Type B pancreatic cell (in vitro differentiated cells): Measurements from ENCODE around the gene ENPP7. TPM values are rescaled to one million over a fixed set of nuclear protein-coding genes. Genes with fewer than 3 reads are reported as not detected.

Experiments used
- DNase-seq: peaks from one replicate; pipeline ENCODE4 v3.0.0; 2021; ENCODE audit warnings: mixed read lengths; ENCODE audit not compliant: unreplicated experiment; ENCODE audit errors: extremely low spot score
- H3K27ac Mint-ChIP-seq: 2 replicates; pipeline ENCODE4 v1.8.0; 2021; ENCODE audit warnings: mild to moderate bottlenecking, mixed read lengths
- H3K27me3 Mint-ChIP-seq: 2 replicates; pipeline ENCODE4 v1.8.0; 2021; ENCODE audit warnings: mixed read lengths
- H3K36me3 Mint-ChIP-seq: 2 replicates; pipeline ENCODE4 v1.8.0; 2021; ENCODE audit warnings: mixed read lengths
- H3K4me1 Mint-ChIP-seq: one replicate; pipeline ENCODE4 v1.8.0; 2021; ENCODE audit warnings: mixed read lengths; ENCODE audit not compliant: unreplicated experiment
- H3K4me3 Mint-ChIP-seq: 2 replicates; pipeline ENCODE4 v1.8.0; 2021; ENCODE audit warnings: mild to moderate bottlenecking, mixed read lengths
- H3K9me3 Mint-ChIP-seq: 2 replicates; pipeline ENCODE4 v1.8.0; 2021; ENCODE audit warnings: mixed read lengths
- total RNA-seq: library from RNA; stranded (reverse); gene quantifications from 2 replicates; pipeline ENCODE4 v1.2.1, GENCODE V29; 2021; ENCODE audit warnings: low replicate concordance
- TF ChIP-seq, protein P1 (sequence below): fragments of 200-600 bp; sonication (generic); conservative IDR thresholded peaks from 2 replicates; pipeline ENCODE4 v1.5.0; 2021; ENCODE audit warnings: antibody characterized with exemption, mild to moderate bottlenecking

ENPP7 gene
- total RNA-seq, 1 donor from 2014 or later = 5.3 TPM

GRCh38 chr17:79721993-79722671, 8.6 kb upstream of the ENPP7 start:
- Mint-ChIP-seq H3K27ac (no peak overlapping the region), H3K4me1 (peaks cover 17% of the 10 kb centered on the region)

DNA sequence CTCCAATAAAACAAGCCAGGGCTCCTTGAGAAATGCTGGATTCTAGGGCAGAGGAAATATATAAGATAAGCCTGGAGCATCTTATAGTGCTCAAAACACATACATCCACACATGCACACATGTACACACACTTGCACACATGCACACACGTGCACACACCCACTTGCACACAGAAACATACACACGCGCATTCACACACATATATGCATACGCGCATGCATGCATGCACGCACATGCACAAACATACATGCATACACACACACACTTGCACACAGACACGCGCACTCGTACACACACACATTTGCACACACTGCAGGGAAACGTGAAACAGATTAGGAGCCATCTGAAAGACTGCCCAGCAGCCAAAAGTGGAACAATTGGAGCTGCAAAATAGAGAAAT, 8.0 kb upstream of the ENPP7 start:
- H3K27me3 Mint-ChIP-seq = peaks cover 5% of the 10 kb centered on the region
- no peaks in the 10 kb centered on the region for H3K9me3 Mint-ChIP-seq
- H3K4me1 Mint-ChIP-seq = peaks cover 17% of the 10 kb centered on the region
- TF ChIP-seq, protein P1, sequence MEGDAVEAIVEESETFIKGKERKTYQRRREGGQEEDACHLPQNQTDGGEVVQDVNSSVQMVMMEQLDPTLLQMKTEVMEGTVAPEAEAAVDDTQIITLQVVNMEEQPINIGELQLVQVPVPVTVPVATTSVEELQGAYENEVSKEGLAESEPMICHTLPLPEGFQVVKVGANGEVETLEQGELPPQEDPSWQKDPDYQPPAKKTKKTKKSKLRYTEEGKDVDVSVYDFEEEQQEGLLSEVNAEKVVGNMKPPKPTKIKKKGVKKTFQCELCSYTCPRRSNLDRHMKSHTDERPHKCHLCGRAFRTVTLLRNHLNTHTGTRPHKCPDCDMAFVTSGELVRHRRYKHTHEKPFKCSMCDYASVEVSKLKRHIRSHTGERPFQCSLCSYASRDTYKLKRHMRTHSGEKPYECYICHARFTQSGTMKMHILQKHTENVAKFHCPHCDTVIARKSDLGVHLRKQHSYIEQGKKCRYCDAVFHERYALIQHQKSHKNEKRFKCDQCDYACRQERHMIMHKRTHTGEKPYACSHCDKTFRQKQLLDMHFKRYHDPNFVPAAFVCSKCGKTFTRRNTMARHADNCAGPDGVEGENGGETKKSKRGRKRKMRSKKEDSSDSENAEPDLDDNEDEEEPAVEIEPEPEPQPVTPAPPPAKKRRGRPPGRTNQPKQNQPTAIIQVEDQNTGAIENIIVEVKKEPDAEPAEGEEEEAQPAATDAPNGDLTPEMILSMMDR = no peak
- H3K27ac Mint-ChIP-seq = no peak overlapping the region
- DNase-seq = no peak
- no peak overlapping the region for H3K4me3 Mint-ChIP-seq
- no peaks in the 10 kb centered on the region for H3K36me3 Mint-ChIP-seq

More at GRCh38 chr17:79721993-79722671, 8.6 kb upstream of the ENPP7 start:
- Mint-ChIP-seq H3K9me3 (no peaks in the 10 kb centered on the region), H3K27me3 (peaks cover 5% of the 10 kb centered on the region), H3K4me3 (no peak overlapping the region), H3K36me3 (no peaks in the 10 kb centered on the region)
- TF ChIP-seq, protein P1 = peak; percentile 69
- DNase-seq = no peak

DNA sequence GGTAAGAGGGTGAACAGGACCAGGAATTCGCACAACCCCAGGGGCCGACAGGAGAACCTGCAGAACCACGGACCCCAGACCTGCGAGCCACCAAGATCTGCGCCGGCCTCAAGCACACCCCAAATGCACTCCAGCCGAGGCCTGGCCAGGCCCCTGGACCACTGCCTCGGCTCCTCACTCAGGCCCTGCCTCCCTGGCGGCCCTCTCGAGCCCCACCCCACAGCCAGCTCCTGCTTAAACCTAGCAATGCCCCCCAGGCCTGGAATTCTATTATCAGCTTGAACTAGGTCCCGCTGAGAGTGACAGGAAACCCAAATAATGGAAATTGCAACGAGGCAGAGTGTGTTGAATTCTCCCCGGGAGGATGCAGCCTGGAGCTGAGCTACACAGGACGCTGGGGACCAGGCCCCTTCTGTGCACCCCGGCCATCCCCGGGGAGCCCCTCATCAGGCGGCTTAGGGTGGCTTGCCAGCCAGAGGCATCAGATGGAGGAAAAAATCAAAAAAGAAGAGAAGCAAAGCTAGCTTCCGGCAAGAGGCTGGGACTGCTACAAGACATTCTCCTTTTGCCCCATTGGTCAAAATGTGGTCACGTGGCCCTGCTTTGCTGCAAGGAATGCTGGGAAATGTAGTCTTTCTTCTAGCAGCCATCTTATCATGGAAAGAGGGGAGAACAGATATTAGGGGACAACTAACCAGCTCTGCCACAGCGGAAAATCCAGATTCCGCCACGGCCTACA, 2.4 kb upstream of the ENPP7 start:
- Mint-ChIP-seq H3K27ac (peak overlapping the region; percentile 53), H3K4me3 (peak overlapping the region; percentile 74), H3K27me3 (no peaks in the 10 kb centered on the region), H3K9me3 (no peaks in the 10 kb centered on the region), H3K4me1 (peaks cover 18% of the 10 kb centered on the region), H3K36me3 (no peaks in the 10 kb centered on the region)
- TF ChIP-seq, protein P1 = no peak
- peak; percentile 84 for DNase-seq

DNA sequence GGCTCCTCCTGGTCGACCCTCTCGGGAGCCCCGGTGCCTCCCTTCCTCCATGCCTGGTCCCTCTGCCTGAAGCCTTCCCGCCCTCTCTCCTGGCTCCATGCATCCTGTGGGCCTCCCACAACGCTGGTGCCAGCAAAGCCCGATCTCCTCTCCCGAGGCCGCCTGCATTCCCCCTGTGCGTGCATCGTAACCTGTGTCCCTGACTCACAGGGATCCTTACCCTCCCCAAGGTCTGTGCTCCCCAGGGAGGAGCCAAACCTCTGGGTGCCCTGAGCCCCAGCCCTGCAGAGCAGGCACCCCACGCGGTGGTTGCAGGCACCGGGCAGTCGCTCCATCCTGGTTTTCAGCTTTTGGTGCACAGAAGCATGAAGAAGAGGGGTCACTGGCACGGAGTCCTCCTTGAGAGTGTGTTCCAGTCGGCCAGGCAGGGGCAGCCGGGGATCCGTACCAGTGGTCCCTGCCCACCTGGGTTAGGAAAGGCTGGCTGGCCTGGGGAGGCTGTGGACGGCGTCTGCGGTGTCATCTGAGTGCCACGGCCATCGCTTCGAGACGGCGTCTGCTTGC, 1.8 kb upstream of the ENPP7 start:
- H3K9me3 Mint-ChIP-seq = no peaks in the 10 kb centered on the region
- TF ChIP-seq, protein P1 = no peak
- peaks cover 21% of the 10 kb centered on the region for H3K4me1 Mint-ChIP-seq
- H3K27me3 Mint-ChIP-seq = no peaks in the 10 kb centered on the region
- no peaks in the 10 kb centered on the region for H3K36me3 Mint-ChIP-seq
- no peak for DNase-seq
- H3K27ac Mint-ChIP-seq = no peak overlapping the region
- no peak overlapping the region for H3K4me3 Mint-ChIP-seq

GRCh38 chr17:79729761-79730160, 982 bp upstream of the ENPP7 start:
- TF ChIP-seq, protein P1 = no peak
- Mint-ChIP-seq H3K27me3 (no peaks in the 10 kb centered on the region), H3K4me3 (no peak overlapping the region), H3K4me1 (peaks cover 21% of the 10 kb centered on the region), H3K9me3 (no peaks in the 10 kb centered on the region), H3K27ac (no peak overlapping the region), H3K36me3 (no peaks in the 10 kb centered on the region)
- DNase-seq = no peak
